Prostate gland (tissue), 2 donors: ENCODE results near the gene NLRC5. TPM values are rescaled to one million over a fixed set of nuclear protein-coding genes. Genes with fewer than 3 reads are reported as not detected.

Experiments
- DNase-seq: peaks from one replicate; pipeline ENCODE4 v3.0.0-alpha.2; 2019; ENCODE audit warnings: low spot score
- H3K27ac ChIP-seq, 2 donors: fragments of 200-600 bp; sonication (generic); 2 replicates each; pipeline ENCODE4 v1.5.1; 2017 to 2019
- H3K27me3 ChIP-seq: fragments of 200-600 bp; sonication (generic); replicated peaks from 2 replicates; pipeline ENCODE4 v1.5.1; 2019; ENCODE audit not compliant: insufficient read depth
- H3K36me3 ChIP-seq, 2 donors: fragments of 200-600 bp; sonication (generic); 1 replicate in 1 of 2; 2 replicates in 1 of 2; pipeline versions ENCODE4 v1.5.1 to v1.8.1; 2017 to 2019
- H3K4me1 ChIP-seq: fragments of 200-600 bp; sonication (generic); replicated peaks from 2 replicates; pipeline ENCODE4 v1.5.1; 2019
- H3K4me3 ChIP-seq, 2 donors: fragments of 200-600 bp; sonication (generic); 2 replicates each; pipeline ENCODE4 v1.5.1; 2017 to 2019
- H3K9me3 ChIP-seq: fragments of 200-600 bp; sonication (generic); 2 replicates; pipeline ENCODE4 v1.5.1; 2017
- CTCF ChIP-seq, 4 experiments: fragments of 200-600 bp in 2 of 4; fragments of 450-650 bp in 2 of 4; sonication (generic) in 2 of 4; IDR thresholded peaks; 1 replicate in 3 of 4; 2 replicates in 1 of 4; pipeline ENCODE4 v1.5.1; 2016 to 2019; ENCODE audit warnings: antibody characterized with exemption in 4 of 4, mild to moderate bottlenecking in 2 of 4, moderate library complexity in 2 of 4
- POLR2A ChIP-seq: fragments of 450-650 bp; IDR thresholded peaks from one replicate; pipeline ENCODE4 v1.6.1; 2016; ENCODE audit warnings: antibody characterized with exemption, mild to moderate bottlenecking
- POLR2AphosphoS5 ChIP-seq: sonication (generic); formaldehyde crosslinking; IDR thresholded peaks from one replicate; pipeline ENCODE4 v1.6.1; 2017; ENCODE audit warnings: antibody characterized with exemption
- WGBS: methylation state at CpG from one replicate; pipeline ENCODE4 v1.1.5; 2018; 5-methylcytosine and 5-hydroxymethylcytosine counted together
- intact Hi-C: fragments of 100-400 bp; cut with DNase I; formaldehyde crosslinking; loops from one replicate; pipeline ENCODE4 v1.14.2; 2022
- total RNA-seq, 2 donors: library from RNA; depleted of rRNA; stranded (reverse); fragments of >200 nt; gene quantifications; one replicate each; pipeline ENCODE4 v1.1.0, GENCODE V29; 2016

NLRC5 gene
- total RNA-seq, 2 donors from 2014 or later, result 9.5 to 31.2 TPM

GRCh38 chr16:57019746-57020145 is 30.4 kb downstream of the NLRC5 start:
- WGBS, result 69% methylated on average over 2 of the region's 2 CpGs
- Histone ChIP-seq H3K27me3 (no peaks in the 10 kb centered on the region), H3K4me3 (no peak overlapping the region), H3K4me1 (no peaks in the 10 kb centered on the region), H3K9me3 (no peaks in the 10 kb centered on the region), H3K27ac (no peak overlapping the region), H3K36me3 (no peaks in the 10 kb centered on the region)
- no peak for DNase-seq
- no peak for TF ChIP-seq POLR2A
- intact Hi-C loops, result no loop called here

- no peak for DNase-seq
- Histone ChIP-seq H3K36me3 (no peaks in the 10 kb centered on the region), H3K27ac (no peak overlapping the region), H3K4me3 (no peak overlapping the region), H3K4me1 (no peaks in the 10 kb centered on the region), H3K27me3 (no peaks in the 10 kb centered on the region), H3K9me3 (no peaks in the 10 kb centered on the region)
- intact Hi-C loops, result no loop called here
- WGBS, result 93% methylated on average over 8 of the region's 8 CpGs
- TF ChIP-seq POLR2A, result no peak
- no peak for TF ChIP-seq POLR2AphosphoS5
- TF ChIP-seq CTCF (IDR thresholded peaks at IDR 0.05), result no peak
These were observed 31.3 kb downstream of the NLRC5 start for GRCh38 chr16:57020651-57021050.

GRCh38 chr16:57021757-57022156 is 32.4 kb downstream of the NLRC5 start:
- no peak overlapping the region for H3K4me3 ChIP-seq
- H3K27me3 ChIP-seq, result no peaks in the 10 kb centered on the region
- no peaks in the 10 kb centered on the region for H3K36me3 ChIP-seq
- DNase-seq, result no peak
- H3K9me3 ChIP-seq, result no peaks in the 10 kb centered on the region
- no peaks in the 10 kb centered on the region for H3K4me1 ChIP-seq
- no peak overlapping the region for H3K27ac ChIP-seq
- intact Hi-C loops, result no loop called here
- 95% methylated on average over 6 of the region's 6 CpGs for WGBS
- TF ChIP-seq POLR2A (no peak), CTCF (IDR thresholded peaks at IDR 0.05) (no peak), POLR2AphosphoS5 (no peak)

GRCh38 chr16:57022445-57022844 is 33.1 kb downstream of the NLRC5 start:
- Histone ChIP-seq H3K27me3 (no peaks in the 10 kb centered on the region), H3K9me3 (no peaks in the 10 kb centered on the region), H3K4me3 (no peak overlapping the region), H3K4me1 (no peaks in the 10 kb centered on the region), H3K36me3 (no peaks in the 10 kb centered on the region), H3K27ac (no peak overlapping the region)
- TF ChIP-seq POLR2A (no peak), POLR2AphosphoS5 (no peak), CTCF (IDR thresholded peaks at IDR 0.05) (no peak)
- intact Hi-C loops, result no loop called here
- DNase-seq, result no peak
- WGBS, result 87% methylated on average over 7 of the region's 7 CpGs

- Histone ChIP-seq H3K9me3 (no peaks in the 10 kb centered on the region), H3K36me3 (no peaks in the 10 kb centered on the region), H3K4me3 (no peak overlapping the region), H3K27me3 (no peaks in the 10 kb centered on the region), H3K27ac (no peak overlapping the region), H3K4me1 (no peaks in the 10 kb centered on the region)
- WGBS, result 91% methylated on average over 8 of the region's 8 CpGs
- intact Hi-C loops, result no loop called here
- DNase-seq, result no peak
- TF ChIP-seq POLR2A (no peak), CTCF (IDR thresholded peaks at IDR 0.05) (no peak), POLR2AphosphoS5 (no peak)
These were observed 34.3 kb downstream of the NLRC5 start for GRCh38 chr16:57023541-57024249.
